Stimulated activated CD4-positive, alpha-beta T cell treated with anti-CD3 and anti-CD28 coated beads, Interleukin-1b, Interleukin-23, amount 100 ng/mL, for 24 hours (primary cell): ENCODE measurements around the gene GID8.

ENCODE experiments used
- DNase-seq, 4 experiments: peaks; one replicate each; pipeline ENCODE4 v3.0.0-alpha.2; 2020; ENCODE audit warnings: low read depth in 4 of 4, low spot score in 1 of 4

GID8 gene

GRCh38 chr20:62902926-62903615, 34.9 kb upstream of the GID8 start:
- DNase-seq: no peak

- DNase-seq: no peak
Observed at GRCh38 chr20:62905536-62906117, 32.3 kb upstream of the GID8 start.

- DNase-seq: no peak
Observed at GRCh38 chr20:62906209-62906608, 31.7 kb upstream of the GID8 start.

GRCh38 chr20:62906647-62907375, 31.1 kb upstream of the GID8 start:
- DNase-seq: no peak

- no peak for DNase-seq
Observed at GRCh38 chr20:62907384-62908317, 30.3 kb upstream of the GID8 start.

- DNase-seq: no peak
Observed at GRCh38 chr20:62908971-62909791, 28.8 kb upstream of the GID8 start.

GRCh38 chr20:62910217-62910766, 27.7 kb upstream of the GID8 start:
- DNase-seq: no peak

GRCh38 chr20:62910777-62911497, 27.0 kb upstream of the GID8 start:
- no peak for DNase-seq

- no peak for DNase-seq
Observed at GRCh38 chr20:62911701-62912280, 26.2 kb upstream of the GID8 start.

GRCh38 chr20:62913043-62913630, 24.8 kb upstream of the GID8 start:
- no peak for DNase-seq

- DNase-seq: no peak
Observed at GRCh38 chr20:62914436-62914835, 23.5 kb upstream of the GID8 start.

- DNase-seq: no peak
Observed at GRCh38 chr20:62914970-62915457, 22.9 kb upstream of the GID8 start.

GRCh38 chr20:62916703-62917476, 21.1 kb upstream of the GID8 start:
- no peak for DNase-seq

- DNase-seq: no peak
Observed at GRCh38 chr20:62917720-62918119, 20.2 kb upstream of the GID8 start.

GRCh38 chr20:62918147-62918546, 19.8 kb upstream of the GID8 start:
- no peak for DNase-seq

- DNase-seq: no peak
Observed at GRCh38 chr20:62918831-62919230, 19.1 kb upstream of the GID8 start.

- no peak for DNase-seq
Observed at GRCh38 chr20:62920039-62920645, 17.8 kb upstream of the GID8 start.
